ENCODE measurements around the gene PIM3.

PIM3 gene

GRCh38 chr22:49960159-49961004 lies at the start of gene PIM3:
Gene PIM3, plus strand, starts transcription at chr22:49960772. Its CDS starts 176 bp downstream, at chr22:49960948.
- Histone ChIP-seq H3K36me3 (ENCODE audit: control insufficient read depth, insufficient read depth, low read length) (peaks cover 13% of the 10 kb centered on the region), H3K27me3 (replicated peaks; ENCODE audit: control insufficient read depth, insufficient read depth, low read length) (no peaks in the 10 kb centered on the region), H3K4me3 (replicated peaks; ENCODE audit: low read depth, low read length) (peak within 1 kb of the TSS; percentile 70)
- no peak for TF ChIP-seq CTCF (IDR thresholded peaks at IDR 0.05; ENCODE audit: insufficient read depth, low read length, poor library complexity, severe bottlenecking)
- peak; percentile 100 for DNase-seq (ENCODE audit: extremely low read depth, insufficient read length)

GRCh38 chr22:49911881-49912625 lies 48.5 kb upstream of the PIM3 start:
- peaks cover 24% of the 10 kb centered on the region for H3K36me3 ChIP-seq (ENCODE audit: control insufficient read depth, insufficient read depth, low read length)
- no peak for DNase-seq (ENCODE audit: extremely low read depth, insufficient read length)
- H3K4me3 ChIP-seq (replicated peaks; ENCODE audit: low read depth, low read length), result no peak overlapping the region
- TF ChIP-seq CTCF (IDR thresholded peaks at IDR 0.05; ENCODE audit: insufficient read depth, low read length, poor library complexity, severe bottlenecking), result no peak
- H3K27me3 ChIP-seq (replicated peaks; ENCODE audit: control insufficient read depth, insufficient read depth, low read length), result no peaks in the 10 kb centered on the region

- H3K36me3 ChIP-seq (ENCODE audit: control insufficient read depth, insufficient read depth, low read length), result peaks cover 18% of the 10 kb centered on the region
Observed at GRCh38 chr22:49913026-49913425, 47.5 kb upstream of the PIM3 start.

GRCh38 chr22:49913446-49913845 lies 47.1 kb upstream of the PIM3 start:
- Histone ChIP-seq H3K36me3 (ENCODE audit: control insufficient read depth, insufficient read depth, low read length) (peaks cover 18% of the 10 kb centered on the region), H3K4me3 (replicated peaks; ENCODE audit: low read depth, low read length) (no peak overlapping the region), H3K27me3 (replicated peaks; ENCODE audit: control insufficient read depth, insufficient read depth, low read length) (no peaks in the 10 kb centered on the region)
- no peak for DNase-seq (ENCODE audit: extremely low read depth, insufficient read length)
- no peak for TF ChIP-seq CTCF (IDR thresholded peaks at IDR 0.05; ENCODE audit: insufficient read depth, low read length, poor library complexity, severe bottlenecking)

More at GRCh38 chr22:49913026-49913425, 47.5 kb upstream of the PIM3 start:
- DNase-seq (ENCODE audit: extremely low read depth, insufficient read length), result no peak
- H3K27me3 ChIP-seq (replicated peaks; ENCODE audit: control insufficient read depth, insufficient read depth, low read length), result no peaks in the 10 kb centered on the region
- no peak overlapping the region for H3K4me3 ChIP-seq (replicated peaks; ENCODE audit: low read depth, low read length)
- no peak for TF ChIP-seq CTCF (IDR thresholded peaks at IDR 0.05; ENCODE audit: insufficient read depth, low read length, poor library complexity, severe bottlenecking)

- H3K27me3 ChIP-seq (replicated peaks; ENCODE audit: control insufficient read depth, insufficient read depth, low read length), result no peaks in the 10 kb centered on the region
- peaks cover 15% of the 10 kb centered on the region for H3K36me3 ChIP-seq (ENCODE audit: control insufficient read depth, insufficient read depth, low read length)
- no peak overlapping the region for H3K4me3 ChIP-seq (replicated peaks; ENCODE audit: low read depth, low read length)
- no peak for DNase-seq (ENCODE audit: extremely low read depth, insufficient read length)
- TF ChIP-seq CTCF (IDR thresholded peaks at IDR 0.05; ENCODE audit: insufficient read depth, low read length, poor library complexity, severe bottlenecking), result no peak
Observed at GRCh38 chr22:49914256-49914655, 46.3 kb upstream of the PIM3 start.

All from GM06990 (cell line).